B cell (primary cell): ENCODE data around the gene LSP1. TPM values are rescaled to one million over a fixed set of nuclear protein-coding genes. Genes with fewer than 3 reads are reported as not detected.

Experiments
- ATAC-seq: fragments of 200-7000 bp; cut with Tn5 transposase; one replicate; pipeline ENCODE4 v1.10.0; 2021; ENCODE audit warnings: low read depth, mild to moderate bottlenecking, moderate number of reproducible peaks, moderate library complexity
- CTCF ChIA-PET: fragments of 350-600 bp; sonication (Branson Sonifier 250); formaldehyde crosslinking; loops from one replicate; lab custom pipeline; 2021; ENCODE audit warnings: antibody characterized with exemption, inconsistent platforms; lab: Charles Lee
- POLR2A ChIA-PET: fragments of 350-600 bp; sonication (Branson Sonifier 250); formaldehyde crosslinking; loops from one replicate; lab custom pipeline; 2021; ENCODE audit warnings: antibody characterized with exemption; lab: Charles Lee
- DNase-seq: peaks from one replicate; pipeline ENCODE4 v3.0.0; 2013
- H2AFZ ChIP-seq: 2 replicates; pipeline ENCODE4 v1.6.1; 2012; ENCODE audit warnings: mild to moderate bottlenecking, low read depth, low read length; ENCODE audit not compliant: insufficient read depth, poor library complexity, severe bottlenecking
- H3K27ac ChIP-seq, 2 donors: 1 replicate in 1 of 2; 2 replicates in 1 of 2; pipeline ENCODE4 v1.5.1; 2012 to 2013; ENCODE audit warnings: low read length in 2 of 2, mild to moderate bottlenecking in 2 of 2, moderate library complexity in 1 of 2
- H3K27me3 ChIP-seq, 4 experiments: fragments of 200-600 bp in 1 of 4; sonication (generic) in 1 of 4; replicated peaks in 1 of 4; 1 replicate in 2 of 4; 2 replicates in 2 of 4; pipeline versions ENCODE4 v1.6.1 to v1.7.0; 2013 to 2016; ENCODE audit warnings: low read length in 3 of 4, mild to moderate bottlenecking in 2 of 4, mixed read lengths in 1 of 4, moderate library complexity in 1 of 4; ENCODE audit not compliant: insufficient read depth in 4 of 4, control insufficient read depth in 3 of 4; ENCODE audit errors: control extremely low read depth in 1 of 4
- H3K36me3 ChIP-seq, 2 experiments: replicated peaks in 1 of 2; 1 replicate in 1 of 2; 2 replicates in 1 of 2; pipeline versions ENCODE4 v1.6.1 to v1.7.1; 2013; ENCODE audit warnings: low read length in 1 of 2; ENCODE audit not compliant: insufficient read depth in 2 of 2, control insufficient read depth in 1 of 2; ENCODE audit errors: control extremely low read depth in 1 of 2, extremely low read depth in 1 of 2
- H3K4me1 ChIP-seq, 2 donors: fragments of 200-600 bp in 1 of 2; sonication (generic) in 1 of 2; 1 replicate in 1 of 2; 2 replicates in 1 of 2; pipeline versions ENCODE4 v1.5.1 to v1.6.1; 2013 to 2017; ENCODE audit warnings: low read length in 2 of 2; ENCODE audit not compliant: control insufficient read depth in 2 of 2, insufficient read depth in 2 of 2
- H3K4me2 ChIP-seq: replicated peaks from 2 replicates; pipeline ENCODE3; 2012; ENCODE audit warnings: mild to moderate bottlenecking, low read depth, low read length; ENCODE audit not compliant: poor library complexity, severe bottlenecking
- H3K4me3 ChIP-seq, 5 experiments: fragments of 200-600 bp in 1 of 5; sonication (generic) in 1 of 5; 1 replicate in 3 of 5; 2 replicates in 2 of 5; pipeline versions ENCODE4 v1.5.1 to v1.7.0; 2011 to 2016; ENCODE audit warnings: low read length in 4 of 5, mild to moderate bottlenecking in 4 of 5, low read depth in 2 of 5, control low read depth in 1 of 5, moderate library complexity in 1 of 5; ENCODE audit not compliant: insufficient read depth in 1 of 5; ENCODE audit errors: control extremely low read depth in 1 of 5, extremely low read depth in 1 of 5
- H3K79me2 ChIP-seq: fragments of 200-600 bp; sonication (generic); one replicate; pipeline ENCODE4 v1.6.0; 2016; ENCODE audit warnings: low read length; ENCODE audit not compliant: control insufficient read depth, insufficient read depth
- H3K9ac ChIP-seq: fragments of 200-600 bp; sonication (generic); 2 replicates; pipeline ENCODE4 v1.6.1; 2017; ENCODE audit warnings: mild to moderate bottlenecking, low read length, moderate library complexity
- H3K9me3 ChIP-seq, 3 donors: one replicate each; pipeline versions ENCODE4 v1.6.1 to v1.7.1; 2013; ENCODE audit warnings: low read length in 2 of 3; ENCODE audit not compliant: control insufficient read depth in 2 of 3, insufficient read depth in 1 of 3; ENCODE audit errors: control extremely low read depth in 1 of 3
- H4K20me1 ChIP-seq: 2 replicates; pipeline ENCODE4 v1.6.0; 2012; ENCODE audit warnings: mild to moderate bottlenecking, low read length; ENCODE audit not compliant: insufficient read depth, control insufficient read depth, poor library complexity, severe bottlenecking
- H3K27ac Mint-ChIP-seq: one replicate; pipeline ENCODE4 v1.8.0; 2021; ENCODE audit warnings: mixed read lengths
- H3K27me3 Mint-ChIP-seq: one replicate; pipeline ENCODE4 v1.8.0; 2021; ENCODE audit warnings: mixed read lengths
- H3K4me1 Mint-ChIP-seq: one replicate; pipeline ENCODE4 v1.8.0; 2021; ENCODE audit warnings: mixed read lengths
- H3K4me3 Mint-ChIP-seq: one replicate; pipeline ENCODE4 v1.8.0; 2021; ENCODE audit warnings: mixed read lengths
- H3K9me3 Mint-ChIP-seq: one replicate; pipeline ENCODE4 v1.8.0; 2022; ENCODE audit warnings: mixed read lengths; ENCODE audit not compliant: insufficient read depth
- CTCF ChIP-seq: fragments of 200-600 bp; IDR thresholded peaks from one replicate; pipeline ENCODE4 v1.8.0; 2022; ENCODE audit warnings: antibody characterized with exemption, mild to moderate bottlenecking
- EZH2 ChIP-seq: IDR thresholded peaks from 2 replicates; pipeline ENCODE4 v1.6.1; 2012; ENCODE audit warnings: borderline replicate concordance, low read depth, mild to moderate bottlenecking, moderate library complexity, low read length; ENCODE audit not compliant: insufficient read depth, poor library complexity, severe bottlenecking
- WGBS: methylation state at CpG from one replicate; pipeline ENCODE4 v1.1.5; 2013; ENCODE audit warnings: missing lambda C conversion rate; ENCODE audit not compliant: insufficient coverage; 5-methylcytosine and 5-hydroxymethylcytosine counted together
- intact Hi-C: fragments of 100-400 bp; cut with micrococcal nuclease; formaldehyde crosslinking; loops from one replicate; pipeline ENCODE4 v1.10.0; 2022
- polyA plus RNA-seq: library from polyadenylated mRNA; depleted of rRNA; stranded (reverse); fragments of >200 nt; gene quantifications from 2 replicates; pipeline ENCODE4 v1.2.3, GENCODE V29; 2012
- total RNA-seq, 2 donors: library from RNA; stranded (reverse); fragments of 120-200 nt in 1 of 2; gene quantifications; 1 replicate in 1 of 2; 2 replicates in 1 of 2; pipeline versions ENCODE4 v1.2.3 to v1.2.4, GENCODE V29; 2013 to 2022

Gene LSP1
- total and polyA plus RNA-seq, 2 donors (not counting 1 experiment from before 2014, with no cell fraction given): 249 to 446 TPM

- 98% methylated on average over 16 of the region's 19 CpGs for WGBS
- Mint-ChIP-seq H3K27ac (no peak overlapping the region), H3K27me3 (peaks cover 14% of the 10 kb centered on the region), H3K9me3 (no peaks in the 10 kb centered on the region), H3K4me3 (no peak overlapping the region), H3K4me1 (no peaks in the 10 kb centered on the region)
- TF ChIP-seq EZH2 (no peak), CTCF (no peak)
- ChIA-PET CTCF (interaction anchor here (1.6 to 2.2 kb wide), 3 partner anchors 130 to 328 kb away, joined by 8 to 14 read pairs (median 9); no protein-coding TSS in a partner anchor), POLR2A (no interaction called here)
- Histone ChIP-seq H3K27ac (no peak overlapping the region), H3K4me2 (no peak overlapping the region), H3K79me2 (no peaks in the 10 kb centered on the region), H2AFZ (no peak overlapping the region), H3K27me3 (peaks cover 0 to 5% (median 0%) of the 10 kb centered on the region in 4 experiments), H3K9me3 (peaks cover 0 to 7% (median 4%) of the 10 kb centered on the region in 3 donors), H3K36me3 (no peaks in the 10 kb centered on the region), H3K4me1 (no peaks in the 10 kb centered on the region), H4K20me1 (no peaks in the 10 kb centered on the region), H3K4me3 (no peak overlapping the region), H3K9ac (no peak overlapping the region)
- DNase-seq: no peak
- intact Hi-C loops: no loop called here
- no peak for ATAC-seq
Observed at GRCh38 chr11:1823376-1824220, 29.3 kb upstream of the LSP1 start.
